Right lobe of liver (tissue), 6 donors: ENCODE results near the gene GALNT10. TPM values are rescaled to one million over a fixed set of nuclear protein-coding genes. Genes with fewer than 3 reads are reported as not detected.

ENCODE experiments used
- ATAC-seq, 4 donors: fragments of 200-7000 bp; cut with Tn5 transposase; one replicate each; pipeline ENCODE4 v1.9.1; 2020; ENCODE audit warnings: mild to moderate bottlenecking in 4 of 4, moderate library complexity in 4 of 4
- DNase-seq, 3 donors: peaks; one replicate each; pipeline ENCODE4 v3.0.0-alpha.2; 2020
- H3K27ac ChIP-seq, 3 donors: fragments of 200-600 bp; one replicate each; pipeline ENCODE4 v1.8.0; 2022
- H3K27me3 ChIP-seq, 2 donors: fragments of 200-600 bp; one replicate each; pipeline ENCODE4 v1.8.0; 2022
- H3K36me3 ChIP-seq, 4 donors: fragments of 200-600 bp; sonication (generic) in 1 of 4; one replicate each; pipeline versions ENCODE4 v1.5.1 to v1.8.0; 2017 to 2022; ENCODE audit warnings: control low read depth in 1 of 4
- H3K4me1 ChIP-seq, 4 donors: fragments of 200-600 bp; sonication (generic) in 1 of 4; one replicate each; pipeline versions ENCODE4 v1.5.1 to v1.8.0; 2017 to 2022; ENCODE audit warnings: control low read depth in 1 of 4
- H3K4me3 ChIP-seq, 3 donors: fragments of 200-600 bp; one replicate each; pipeline ENCODE4 v1.8.0; 2022
- H3K9me3 ChIP-seq, 4 donors: fragments of 200-600 bp; sonication (generic) in 1 of 4; one replicate each; pipeline versions ENCODE4 v1.5.1 to v1.8.0; 2017 to 2022; ENCODE audit warnings: control low read depth in 1 of 4
- CTCF ChIP-seq, 4 donors: fragments of 200-600 bp in 3 of 4; fragments of 450-650 bp in 1 of 4; IDR thresholded peaks; one replicate each; pipeline versions ENCODE4 v1.5.1 to v1.8.0; 2016 to 2022; ENCODE audit warnings: antibody characterized with exemption in 4 of 4, mild to moderate bottlenecking in 2 of 4
- POLR2A ChIP-seq: fragments of 450-650 bp; IDR thresholded peaks from one replicate; pipeline ENCODE4 v1.6.1; 2017; ENCODE audit warnings: antibody characterized with exemption, mild to moderate bottlenecking
- WGBS: methylation state at CpG from one replicate; pipeline ENCODE4 v1.1.6; 2018; ENCODE audit warnings: low coverage, low lambda C conversion rate; ENCODE audit not compliant: insufficient coverage; ENCODE audit errors: missing lambda C conversion rate; 5-methylcytosine and 5-hydroxymethylcytosine counted together
- intact Hi-C, 2 donors: fragments of 100-400 bp; cut with DNase I; formaldehyde crosslinking; loops; one replicate each; pipeline versions ENCODE4 v1.11.2 to v1.14.1; 2022
- total RNA-seq, 6 experiments: library from RNA; depleted of rRNA in 2 of 6; stranded (reverse); fragments of >200 nt in 2 of 6; fragmentation: NEBNext Ultra II Directional in 3 of 6; extraction: Animal tissue kit (Norgen Biotek cat#: 25700) in 3 of 6; gene quantifications; one replicate each; pipeline versions ENCODE4 v1.1.0 to v1.2.4, GENCODE V29; 2016 to 2023
- donor health status: DM: no; HTN: yes; CAD: no.
- donor health status: DM: no; HTN: no; CAD: no.
- donor health status: DM: no; HTN: no; CAD: no.
- donor health status: DM: no; HTN: yes; CAD: no.
- donor health status: DM: no; HTN: yes; CAD: no.

GALNT10 gene
- total RNA-seq, 6 experiments from 2014 or later = 4.0 to 9.7 (median 7.1) TPM

- H3K27me3 ChIP-seq = no peaks in the 10 kb centered on the region
- H3K4me3 ChIP-seq = no peak overlapping the region
- intact Hi-C loops = no loop called here
- no peak overlapping the region for H3K27ac ChIP-seq
- peak in 3 of 4 donors; percentile 31 to 46 (median 41) for ATAC-seq
- TF ChIP-seq POLR2A = no peak
- H3K9me3 ChIP-seq = no peaks in the 10 kb centered on the region
- peaks cover 0 to 4% (median 0%) of the 10 kb centered on the region in 4 donors for H3K4me1 ChIP-seq
- no peak for DNase-seq
- H3K36me3 ChIP-seq = no peaks in the 10 kb centered on the region
- 67% methylated on average over 3 of the region's 3 CpGs for WGBS
Observed at GRCh38 chr5:154329062-154329461, 138.5 kb downstream of the GALNT10 start.

- 85% methylated on average over 5 of the region's 14 CpGs for WGBS
- TF ChIP-seq CTCF (IDR thresholded peaks at IDR 0.05) (no peak), POLR2A (no peak)
Observed at GRCh38 chr5:154329519-154330040, 139.0 kb downstream of the GALNT10 start.

GRCh38 chr5:154330097-154330667 is 139.6 kb downstream of the GALNT10 start:
- no peak for TF ChIP-seq CTCF (IDR thresholded peaks at IDR 0.05)
- TF ChIP-seq POLR2A = no peak
- Histone ChIP-seq H3K9me3 (no peaks in the 10 kb centered on the region), H3K27ac (no peak overlapping the region), H3K36me3 (no peaks in the 10 kb centered on the region), H3K4me3 (no peak overlapping the region), H3K4me1 (peaks cover 0 to 4% (median 0%) of the 10 kb centered on the region in 4 donors), H3K27me3 (no peaks in the 10 kb centered on the region)
- intact Hi-C loops = no loop called here
- WGBS = 96% methylated on average over 2 of the region's 3 CpGs
- ATAC-seq (no peak), DNase-seq (no peak)

More at GRCh38 chr5:154329519-154330040, 139.0 kb downstream of the GALNT10 start:
- no peaks in the 10 kb centered on the region for H3K27me3 ChIP-seq
- DNase-seq (no peak), ATAC-seq (no peak)
- no peak overlapping the region for H3K27ac ChIP-seq
- no peak overlapping the region for H3K4me3 ChIP-seq
- no peaks in the 10 kb centered on the region for H3K36me3 ChIP-seq
- peaks cover 0 to 4% (median 0%) of the 10 kb centered on the region in 4 donors for H3K4me1 ChIP-seq
- no peaks in the 10 kb centered on the region for H3K9me3 ChIP-seq
- intact Hi-C loops = no loop called here

GRCh38 chr5:154331232-154331631 is 140.7 kb downstream of the GALNT10 start:
- intact Hi-C loops = no loop called here
- Histone ChIP-seq H3K4me3 (no peak overlapping the region), H3K36me3 (no peaks in the 10 kb centered on the region), H3K4me1 (peaks cover 0 to 4% (median 0%) of the 10 kb centered on the region in 4 donors), H3K9me3 (no peaks in the 10 kb centered on the region), H3K27ac (no peak overlapping the region), H3K27me3 (no peaks in the 10 kb centered on the region)
- no peak for TF ChIP-seq POLR2A
- no peak for TF ChIP-seq CTCF (IDR thresholded peaks at IDR 0.05)
- WGBS = 100% methylated on average over 2 of the region's 2 CpGs
- ATAC-seq (no peak), DNase-seq (no peak)

GRCh38 chr5:154331924-154332323 is 141.4 kb downstream of the GALNT10 start:
- Histone ChIP-seq H3K9me3 (no peaks in the 10 kb centered on the region), H3K4me1 (peaks cover 0 to 4% (median 0%) of the 10 kb centered on the region in 4 donors), H3K27me3 (no peaks in the 10 kb centered on the region), H3K4me3 (no peak overlapping the region), H3K36me3 (no peaks in the 10 kb centered on the region), H3K27ac (no peak overlapping the region)
- intact Hi-C loops = no loop called here
- ATAC-seq = no peak
- no peak for TF ChIP-seq POLR2A
- no peak for TF ChIP-seq CTCF (IDR thresholded peaks at IDR 0.05)
- no peak for DNase-seq
- 55% methylated on average over 2 of the region's 3 CpGs for WGBS
